HFF-Myc (cell line): Measurements from ENCODE around the gene FAHD1.

Experiments
- DNase-seq: peaks from one replicate; pipeline ENCODE4 v3.0.0-alpha.2; 2011; ENCODE audit warnings: low read depth; ENCODE audit errors: extremely low read depth
- H3K4me3 ChIP-seq: replicated peaks from 2 replicates; pipeline ENCODE4 v1.5.1; 2011; ENCODE audit warnings: low read depth, mild to moderate bottlenecking, control low read depth, low read length
- CTCF ChIP-seq: IDR thresholded peaks from 2 replicates; pipeline ENCODE4 v1.5.1; 2012; ENCODE audit warnings: mild to moderate bottlenecking, low read depth, low read length, control low read depth; ENCODE audit errors: missing control alignments

FAHD1 gene

GRCh38 chr16:1810106-1810505 lies 16.9 kb upstream of the FAHD1 start:
- no peak overlapping the region for H3K4me3 ChIP-seq
- no peak for TF ChIP-seq CTCF
- DNase-seq, result no peak

DNA sequence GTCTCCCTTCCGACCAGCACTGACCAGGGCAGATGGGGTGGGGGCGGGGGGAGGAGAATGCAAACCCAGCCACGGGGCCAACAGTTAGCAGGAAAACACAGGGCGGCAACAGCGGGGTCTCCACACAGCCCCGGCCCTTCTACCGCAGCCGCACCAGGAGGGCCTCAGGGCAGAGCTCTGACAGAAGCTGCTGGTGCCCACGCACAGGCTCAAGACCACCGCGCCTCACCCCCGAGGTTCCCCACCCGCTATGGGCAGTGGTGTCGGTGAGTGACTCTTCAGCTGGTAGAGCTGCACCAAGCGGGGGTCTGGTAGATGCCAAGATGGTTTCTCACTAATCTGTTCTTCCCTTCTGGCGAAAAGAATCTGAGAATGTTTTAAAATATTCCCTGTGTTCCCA lies 16.5 kb upstream of the FAHD1 start:
- H3K4me3 ChIP-seq, result no peak overlapping the region
- no peak for TF ChIP-seq CTCF
- DNase-seq, result no peak

DNA sequence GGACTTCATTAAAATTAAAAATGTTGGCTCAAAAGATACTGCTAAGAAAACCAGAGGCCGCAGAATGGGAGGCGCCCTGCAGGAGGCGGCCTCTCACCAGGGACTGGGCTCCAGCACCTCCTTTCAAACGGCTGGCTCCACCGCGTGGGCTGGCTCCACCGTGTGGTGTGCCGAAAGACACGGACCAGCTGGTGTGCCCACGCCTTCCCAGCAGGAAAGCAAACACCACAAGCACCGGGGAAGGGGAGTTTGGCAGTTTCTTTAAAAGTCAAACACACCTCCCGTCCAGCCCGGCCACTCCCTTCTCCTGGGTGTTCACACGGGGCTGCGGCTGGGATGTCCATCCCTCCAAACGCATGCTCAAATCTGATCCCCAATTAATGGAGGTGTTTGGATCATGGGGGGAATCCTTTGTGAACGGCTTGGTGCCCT lies 14.3 kb upstream of the FAHD1 start:
- DNase-seq, result no peak
- peak; percentile 66 for TF ChIP-seq CTCF
- H3K4me3 ChIP-seq, result no peak overlapping the region

- DNase-seq, result no peak
- TF ChIP-seq CTCF, result no peak
- H3K4me3 ChIP-seq, result no peak overlapping the region
Measured at GRCh38 chr16:1815461-1815860, 11.5 kb upstream of the FAHD1 start.

- TF ChIP-seq CTCF, result no peak
- no peak overlapping the region for H3K4me3 ChIP-seq
Measured at GRCh38 chr16:1816396-1817275, 10.4 kb upstream of the FAHD1 start.

GRCh38 chr16:1817276-1817589 lies 9.8 kb upstream of the FAHD1 start:
- TF ChIP-seq CTCF, result no peak
- no peak overlapping the region for H3K4me3 ChIP-seq
- DNase-seq, result no peak

More at GRCh38 chr16:1816396-1817275, 10.4 kb upstream of the FAHD1 start:
- no peak for DNase-seq

- TF ChIP-seq CTCF, result no peak
- no peak overlapping the region for H3K4me3 ChIP-seq
- DNase-seq, result no peak
Measured at GRCh38 chr16:1817716-1818115, 9.3 kb upstream of the FAHD1 start.
